22Rv1 (cell line): Measurements from ENCODE around the gene PRSS33.

Experiments used
- H3K27ac ChIP-seq: fragments of 450-650 bp; 2 replicates; pipeline ENCODE4 v1.5.1; 2017
- ZFX ChIP-seq: fragments of 450-650 bp; IDR thresholded peaks from 2 replicates; pipeline ENCODE4 v1.6.1; 2017; ENCODE audit warnings: antibody characterized with exemption, borderline replicate concordance
- TF ChIP-seq, protein P1 (sequence below): fragments of 450-650 bp; IDR thresholded peaks from 2 replicates; pipeline ENCODE4 v1.5.1; 2017; ENCODE audit warnings: mild to moderate bottlenecking

PRSS33 gene

DNA sequence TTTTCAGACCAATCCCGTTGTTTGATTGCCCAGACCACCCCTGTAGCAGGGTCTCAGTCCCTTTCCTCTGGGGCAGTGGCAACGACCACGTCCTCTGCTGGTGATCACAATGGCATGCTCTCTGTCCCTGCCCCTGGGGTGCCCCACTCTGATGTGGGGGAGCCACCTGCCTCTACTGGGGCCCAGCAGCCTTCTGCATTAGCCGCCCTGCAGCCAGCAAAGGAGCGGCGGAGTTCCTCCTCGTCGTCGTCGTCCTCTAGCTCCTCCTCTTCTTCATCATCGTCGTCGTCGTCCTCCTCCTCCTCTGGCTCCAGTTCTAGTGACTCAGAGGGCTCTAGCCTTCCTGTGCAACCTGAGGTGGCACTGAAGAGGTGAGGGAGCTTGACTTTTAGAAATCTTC lies 19.5 kb downstream of the PRSS33 start:
- no peak overlapping the region for H3K27ac ChIP-seq
- TF ChIP-seq, protein P1, sequence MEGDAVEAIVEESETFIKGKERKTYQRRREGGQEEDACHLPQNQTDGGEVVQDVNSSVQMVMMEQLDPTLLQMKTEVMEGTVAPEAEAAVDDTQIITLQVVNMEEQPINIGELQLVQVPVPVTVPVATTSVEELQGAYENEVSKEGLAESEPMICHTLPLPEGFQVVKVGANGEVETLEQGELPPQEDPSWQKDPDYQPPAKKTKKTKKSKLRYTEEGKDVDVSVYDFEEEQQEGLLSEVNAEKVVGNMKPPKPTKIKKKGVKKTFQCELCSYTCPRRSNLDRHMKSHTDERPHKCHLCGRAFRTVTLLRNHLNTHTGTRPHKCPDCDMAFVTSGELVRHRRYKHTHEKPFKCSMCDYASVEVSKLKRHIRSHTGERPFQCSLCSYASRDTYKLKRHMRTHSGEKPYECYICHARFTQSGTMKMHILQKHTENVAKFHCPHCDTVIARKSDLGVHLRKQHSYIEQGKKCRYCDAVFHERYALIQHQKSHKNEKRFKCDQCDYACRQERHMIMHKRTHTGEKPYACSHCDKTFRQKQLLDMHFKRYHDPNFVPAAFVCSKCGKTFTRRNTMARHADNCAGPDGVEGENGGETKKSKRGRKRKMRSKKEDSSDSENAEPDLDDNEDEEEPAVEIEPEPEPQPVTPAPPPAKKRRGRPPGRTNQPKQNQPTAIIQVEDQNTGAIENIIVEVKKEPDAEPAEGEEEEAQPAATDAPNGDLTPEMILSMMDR: no peak
- no peak for TF ChIP-seq ZFX

DNA sequence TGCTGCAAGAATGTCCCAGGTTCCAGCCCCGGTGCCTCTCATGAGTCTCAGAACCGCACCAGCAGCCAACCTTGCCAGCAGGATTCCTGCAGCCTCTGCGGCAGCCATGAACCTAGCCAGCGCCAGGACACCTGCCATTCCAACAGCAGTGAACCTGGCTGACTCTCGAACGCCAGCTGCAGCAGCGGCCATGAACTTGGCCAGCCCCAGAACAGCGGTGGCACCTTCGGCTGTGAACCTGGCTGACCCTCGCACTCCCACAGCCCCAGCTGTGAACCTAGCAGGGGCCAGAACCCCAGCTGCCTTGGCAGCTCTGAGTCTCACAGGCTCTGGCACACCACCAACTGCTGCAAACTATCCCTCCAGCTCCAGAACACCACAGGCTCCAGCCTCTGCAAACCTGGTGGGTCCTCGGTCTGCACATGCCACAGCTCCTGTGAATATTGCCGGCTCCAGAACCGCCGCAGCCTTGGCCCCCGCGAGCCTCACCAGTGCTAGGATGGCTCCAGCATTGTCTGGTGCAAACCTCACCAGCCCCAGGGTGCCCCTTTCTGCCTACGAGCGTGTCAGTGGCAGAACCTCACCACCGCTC lies 20.1 kb downstream of the PRSS33 start:
- TF ChIP-seq, protein P1: no peak
- no peak for TF ChIP-seq ZFX
- H3K27ac ChIP-seq: no peak overlapping the region

DNA sequence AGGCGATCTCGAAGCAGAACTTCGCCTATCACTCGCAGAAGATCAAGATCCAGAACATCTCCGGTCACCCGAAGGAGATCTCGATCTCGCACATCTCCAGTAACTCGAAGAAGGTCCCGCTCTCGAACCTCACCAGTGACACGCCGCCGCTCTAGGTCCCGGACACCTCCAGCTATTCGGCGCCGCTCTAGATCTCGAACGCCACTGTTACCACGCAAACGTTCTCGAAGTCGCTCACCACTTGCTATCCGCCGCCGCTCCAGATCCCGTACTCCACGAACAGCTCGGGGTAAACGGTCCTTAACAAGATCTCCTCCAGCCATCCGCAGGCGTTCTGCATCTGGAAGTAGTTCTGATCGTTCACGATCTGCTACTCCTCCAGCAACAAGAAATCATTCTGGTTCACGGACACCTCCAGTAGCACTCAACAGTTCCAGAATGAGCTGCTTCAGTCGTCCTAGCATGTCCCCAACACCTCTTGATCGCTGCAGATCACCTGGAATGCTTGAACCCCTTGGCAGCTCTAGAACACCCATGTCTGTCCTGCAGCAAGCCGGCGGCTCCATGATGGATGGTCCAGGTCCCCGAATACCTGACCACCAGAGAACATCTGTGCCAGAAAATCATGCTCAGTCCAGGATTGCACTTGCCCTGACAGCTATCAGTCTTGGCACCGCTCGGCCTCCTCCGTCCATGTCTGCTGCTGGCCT lies 20.8 kb downstream of the PRSS33 start:
- TF ChIP-seq, protein P1: no peak
- no peak for TF ChIP-seq ZFX
- H3K27ac ChIP-seq: no peak overlapping the region

DNA sequence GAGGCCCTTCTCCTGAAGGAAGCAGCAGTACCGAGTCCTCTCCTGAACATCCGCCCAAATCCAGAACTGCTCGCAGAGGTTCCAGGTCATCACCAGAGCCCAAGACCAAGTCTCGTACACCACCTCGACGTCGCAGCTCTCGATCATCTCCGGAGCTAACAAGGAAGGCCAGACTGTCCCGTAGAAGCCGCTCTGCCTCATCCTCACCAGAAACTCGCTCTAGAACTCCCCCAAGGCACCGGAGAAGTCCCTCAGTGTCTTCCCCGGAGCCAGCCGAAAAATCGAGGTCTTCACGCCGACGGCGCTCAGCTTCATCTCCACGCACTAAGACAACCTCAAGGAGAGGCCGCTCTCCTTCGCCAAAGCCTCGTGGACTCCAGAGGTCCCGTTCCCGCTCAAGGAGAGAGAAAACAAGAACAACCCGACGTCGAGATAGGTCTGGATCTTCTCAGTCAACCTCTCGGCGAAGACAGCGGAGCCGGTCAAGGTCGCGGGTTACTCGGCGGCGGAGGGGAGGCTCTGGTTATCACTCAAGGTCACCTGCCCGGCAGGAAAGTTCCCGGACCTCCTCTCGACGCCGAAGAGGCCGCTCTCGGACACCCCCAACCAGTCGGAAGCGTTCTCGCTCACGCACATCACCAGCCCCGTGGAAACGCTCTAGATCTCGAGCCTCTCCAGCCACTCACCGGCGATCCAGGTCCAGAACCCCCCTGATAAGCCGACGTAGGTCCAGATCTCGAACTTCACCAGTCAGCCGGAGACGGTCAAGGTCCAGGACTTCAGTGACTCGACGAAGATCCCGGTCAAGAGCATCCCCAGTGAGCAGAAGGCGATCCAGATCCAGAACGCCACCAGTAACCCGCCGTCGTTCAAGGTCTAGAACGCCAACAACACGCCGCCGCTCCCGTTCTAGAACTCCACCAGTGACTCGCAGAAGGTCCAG lies 21.6 kb downstream of the PRSS33 start:
- H3K27ac ChIP-seq: no peak overlapping the region
- TF ChIP-seq ZFX: no peak
- TF ChIP-seq, protein P1: no peak

DNA sequence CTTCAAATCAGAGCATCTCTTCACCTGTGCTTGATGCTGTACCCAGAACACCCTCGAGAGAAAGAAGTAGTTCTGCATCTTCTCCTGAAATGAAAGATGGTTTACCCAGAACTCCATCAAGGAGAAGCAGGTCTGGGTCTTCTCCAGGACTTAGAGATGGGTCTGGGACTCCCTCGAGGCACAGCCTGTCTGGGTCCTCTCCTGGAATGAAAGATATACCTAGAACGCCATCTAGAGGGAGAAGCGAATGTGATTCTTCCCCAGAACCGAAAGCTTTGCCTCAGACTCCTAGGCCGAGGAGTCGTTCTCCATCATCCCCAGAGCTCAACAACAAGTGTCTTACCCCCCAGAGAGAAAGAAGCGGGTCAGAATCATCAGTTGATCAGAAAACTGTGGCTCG lies 22.6 kb downstream of the PRSS33 start:
- no peak overlapping the region for H3K27ac ChIP-seq
- TF ChIP-seq ZFX: no peak

DNA sequence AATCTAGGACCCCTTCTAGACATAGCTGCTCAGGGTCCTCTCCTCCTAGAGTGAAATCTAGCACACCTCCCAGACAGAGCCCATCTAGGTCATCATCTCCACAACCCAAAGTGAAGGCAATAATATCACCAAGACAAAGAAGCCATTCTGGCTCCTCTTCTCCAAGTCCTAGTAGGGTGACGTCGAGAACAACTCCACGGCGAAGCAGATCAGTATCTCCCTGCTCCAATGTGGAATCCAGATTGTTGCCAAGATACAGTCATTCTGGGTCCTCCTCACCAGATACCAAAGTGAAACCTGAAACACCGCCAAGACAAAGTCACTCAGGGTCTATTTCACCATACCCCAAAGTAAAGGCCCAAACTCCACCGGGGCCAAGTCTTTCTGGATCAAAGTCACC lies 24.2 kb downstream of the PRSS33 start:
- no peak for TF ChIP-seq ZFX
- TF ChIP-seq, protein P1: no peak
- H3K27ac ChIP-seq: no peak overlapping the region

DNA sequence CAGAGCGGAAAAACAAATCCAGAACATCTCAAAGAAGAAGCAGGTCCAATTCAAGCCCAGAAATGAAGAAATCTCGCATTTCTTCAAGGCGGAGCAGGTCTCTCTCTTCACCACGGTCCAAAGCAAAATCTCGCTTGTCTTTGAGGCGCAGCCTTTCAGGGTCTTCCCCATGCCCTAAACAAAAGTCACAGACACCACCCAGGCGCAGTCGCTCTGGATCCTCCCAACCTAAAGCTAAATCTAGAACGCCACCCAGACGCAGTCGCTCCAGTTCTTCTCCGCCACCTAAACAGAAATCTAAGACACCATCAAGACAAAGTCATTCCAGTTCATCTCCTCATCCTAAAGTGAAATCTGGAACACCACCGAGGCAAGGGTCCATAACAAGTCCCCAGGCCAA lies 24.6 kb downstream of the PRSS33 start:
- no peak for TF ChIP-seq ZFX
- no peak overlapping the region for H3K27ac ChIP-seq
